T-helper 2 cell treated with Interferon-gamma antibody and Interleukin-4, amounts not matched to agents 5 μg/mL and 100 μg/mL, for 36 hours (primary cell): ENCODE results near the gene CDH23.

ENCODE experiments used
- DNase-seq: peaks from one replicate; pipeline ENCODE4 v3.0.0; 2021; ENCODE audit warnings: low spot score
- H3K27ac Mint-ChIP-seq: one replicate; pipeline ENCODE4 v1.8.0; 2021; ENCODE audit warnings: mild to moderate bottlenecking, mixed read lengths
- H3K27me3 Mint-ChIP-seq: one replicate; pipeline ENCODE4 v1.8.0; 2021; ENCODE audit warnings: low read depth, mixed read lengths
- H3K36me3 Mint-ChIP-seq: one replicate; pipeline ENCODE4 v1.8.0; 2021; ENCODE audit warnings: low read depth, mixed read lengths
- H3K4me1 Mint-ChIP-seq: one replicate; pipeline ENCODE4 v1.8.0; 2021; ENCODE audit warnings: low read depth, mixed read lengths
- H3K4me3 Mint-ChIP-seq: one replicate; pipeline ENCODE4 v1.8.0; 2022; ENCODE audit warnings: mild to moderate bottlenecking, moderate library complexity, mixed read lengths
- H3K9me3 Mint-ChIP-seq: one replicate; pipeline ENCODE4 v1.8.0; 2021; ENCODE audit warnings: mixed read lengths

Gene CDH23

GRCh38 chr10:71749396-71749795 lies 352.7 kb downstream of the CDH23 start:
- peaks cover 91% of the 10 kb centered on the region for H3K4me1 Mint-ChIP-seq
- peak overlapping the region; percentile 98 for H3K27ac Mint-ChIP-seq
- peaks cover 63% of the 10 kb centered on the region for H3K36me3 Mint-ChIP-seq
- H3K27me3 Mint-ChIP-seq, result no peaks in the 10 kb centered on the region
- peak overlapping the region; percentile 85 for H3K4me3 Mint-ChIP-seq
- no peaks in the 10 kb centered on the region for H3K9me3 Mint-ChIP-seq
- DNase-seq, result no peak

- Mint-ChIP-seq H3K9me3 (no peaks in the 10 kb centered on the region), H3K27ac (peak overlapping the region; percentile 98), H3K4me1 (peaks cover 87% of the 10 kb centered on the region), H3K36me3 (peaks cover 64% of the 10 kb centered on the region), H3K27me3 (no peaks in the 10 kb centered on the region), H3K4me3 (peak overlapping the region; percentile 58)
- no peak for DNase-seq
These were observed 353.6 kb downstream of the CDH23 start for GRCh38 chr10:71750124-71750841.

- peak overlapping the region; percentile 98 for H3K27ac Mint-ChIP-seq
- no peaks in the 10 kb centered on the region for H3K9me3 Mint-ChIP-seq
- no peak overlapping the region for H3K4me3 Mint-ChIP-seq
- no peaks in the 10 kb centered on the region for H3K27me3 Mint-ChIP-seq
- DNase-seq, result no peak
- H3K36me3 Mint-ChIP-seq, result peaks cover 63% of the 10 kb centered on the region
- H3K4me1 Mint-ChIP-seq, result peaks cover 82% of the 10 kb centered on the region
These were observed 354.3 kb downstream of the CDH23 start for GRCh38 chr10:71750986-71751385.

GRCh38 chr10:71751515-71752224 lies 354.9 kb downstream of the CDH23 start:
- Mint-ChIP-seq H3K27ac (peak overlapping the region; percentile 87), H3K4me3 (peak overlapping the region; percentile 45), H3K36me3 (peaks cover 66% of the 10 kb centered on the region), H3K4me1 (peaks cover 80% of the 10 kb centered on the region), H3K9me3 (no peaks in the 10 kb centered on the region), H3K27me3 (no peaks in the 10 kb centered on the region)
- DNase-seq, result no peak

- Mint-ChIP-seq H3K4me3 (peak overlapping the region; percentile 45), H3K36me3 (peaks cover 63% of the 10 kb centered on the region)
These were observed 355.8 kb downstream of the CDH23 start for GRCh38 chr10:71752391-71753090.

GRCh38 chr10:71753091-71753959 lies 356.6 kb downstream of the CDH23 start:
- H3K9me3 Mint-ChIP-seq, result no peaks in the 10 kb centered on the region
- DNase-seq, result no peak

More at GRCh38 chr10:71752391-71753090, 355.8 kb downstream of the CDH23 start:
- Mint-ChIP-seq H3K27ac (peak overlapping the region; percentile 87), H3K27me3 (no peaks in the 10 kb centered on the region), H3K4me1 (peaks cover 80% of the 10 kb centered on the region), H3K9me3 (no peaks in the 10 kb centered on the region)
- DNase-seq, result no peak

GRCh38 chr10:71753960-71754505 lies 357.3 kb downstream of the CDH23 start:
- H3K4me3 Mint-ChIP-seq, result no peak overlapping the region

More at GRCh38 chr10:71753091-71753959, 356.6 kb downstream of the CDH23 start:
- Mint-ChIP-seq H3K36me3 (peaks cover 67% of the 10 kb centered on the region), H3K27me3 (no peaks in the 10 kb centered on the region), H3K27ac (peak overlapping the region; percentile 87), H3K4me3 (peak overlapping the region; percentile 1), H3K4me1 (peaks cover 80% of the 10 kb centered on the region)

GRCh38 chr10:71754562-71754961 lies 357.8 kb downstream of the CDH23 start:
- H3K27me3 Mint-ChIP-seq, result no peaks in the 10 kb centered on the region
- H3K4me1 Mint-ChIP-seq, result peaks cover 72% of the 10 kb centered on the region
- peak overlapping the region; percentile 52 for H3K27ac Mint-ChIP-seq
- no peak overlapping the region for H3K4me3 Mint-ChIP-seq
- no peaks in the 10 kb centered on the region for H3K9me3 Mint-ChIP-seq
- DNase-seq, result no peak
- peaks cover 67% of the 10 kb centered on the region for H3K36me3 Mint-ChIP-seq

More at GRCh38 chr10:71753960-71754505, 357.3 kb downstream of the CDH23 start:
- H3K27me3 Mint-ChIP-seq, result no peaks in the 10 kb centered on the region
- peaks cover 76% of the 10 kb centered on the region for H3K4me1 Mint-ChIP-seq
- peaks cover 67% of the 10 kb centered on the region for H3K36me3 Mint-ChIP-seq
- DNase-seq, result no peak
- peak overlapping the region; percentile 60 for H3K27ac Mint-ChIP-seq
- no peaks in the 10 kb centered on the region for H3K9me3 Mint-ChIP-seq

GRCh38 chr10:71755179-71755879 lies 358.6 kb downstream of the CDH23 start:
- H3K27me3 Mint-ChIP-seq, result no peaks in the 10 kb centered on the region
- H3K4me3 Mint-ChIP-seq, result no peak overlapping the region
- no peak overlapping the region for H3K27ac Mint-ChIP-seq
- H3K4me1 Mint-ChIP-seq, result peaks cover 66% of the 10 kb centered on the region
- no peak for DNase-seq
- no peaks in the 10 kb centered on the region for H3K9me3 Mint-ChIP-seq
- H3K36me3 Mint-ChIP-seq, result peaks cover 64% of the 10 kb centered on the region

- peak overlapping the region; percentile 58 for H3K4me3 Mint-ChIP-seq
- H3K9me3 Mint-ChIP-seq, result no peaks in the 10 kb centered on the region
- no peak for DNase-seq
- peak overlapping the region; percentile 78 for H3K27ac Mint-ChIP-seq
- no peaks in the 10 kb centered on the region for H3K27me3 Mint-ChIP-seq
- peaks cover 68% of the 10 kb centered on the region for H3K4me1 Mint-ChIP-seq
- H3K36me3 Mint-ChIP-seq, result peaks cover 64% of the 10 kb centered on the region
These were observed 359.8 kb downstream of the CDH23 start for GRCh38 chr10:71756311-71757191.

- Mint-ChIP-seq H3K9me3 (no peaks in the 10 kb centered on the region), H3K27me3 (no peaks in the 10 kb centered on the region), H3K4me1 (peaks cover 59% of the 10 kb centered on the region), H3K36me3 (peaks cover 61% of the 10 kb centered on the region), H3K4me3 (peak overlapping the region; percentile 58), H3K27ac (peak overlapping the region; percentile 78)
- DNase-seq, result no peak
These were observed 360.7 kb downstream of the CDH23 start for GRCh38 chr10:71757399-71757922.

GRCh38 chr10:71761105-71761511 lies 364.4 kb downstream of the CDH23 start:
- Mint-ChIP-seq H3K36me3 (peaks cover 43% of the 10 kb centered on the region), H3K4me1 (peaks cover 49% of the 10 kb centered on the region), H3K4me3 (no peak overlapping the region), H3K27me3 (no peaks in the 10 kb centered on the region), H3K27ac (peak overlapping the region; percentile 59), H3K9me3 (no peaks in the 10 kb centered on the region)
- DNase-seq, result no peak
